OCI-LY1 (cell line): Measurements from ENCODE around the gene PTPRO.

Source experiments
- CTCF ChIP-seq: fragments of 200-600 bp; sonication (generic), shearing (Covaris generic); IDR thresholded peaks from 2 replicates; pipeline ENCODE4 v1.5.1; 2017; ENCODE audit warnings: mild to moderate bottlenecking, antibody characterized with exemption, low read length, moderate library complexity, mixed read lengths
- EZH2 ChIP-seq: fragments of 200-600 bp; sonication (generic), shearing (Covaris generic); IDR thresholded peaks from 2 replicates; pipeline ENCODE4 v1.8.0; 2017; ENCODE audit warnings: borderline replicate concordance, mixed run types, mild to moderate bottlenecking, antibody characterized with exemption, low read length, moderate library complexity, mixed read lengths

- no peak for TF ChIP-seq CTCF
- TF ChIP-seq EZH2 = no peak
These were observed 174.4 kb downstream of the PTPRO start for GRCh38 chr12:15496738-15497137.
